ENCODE measurements around the gene OMD. TPM values are rescaled to one million over a fixed set of nuclear protein-coding genes. Genes with fewer than 3 reads are reported as not detected.
A peak's percentile ranks its signal among the peaks of the same experiment; 100 is the strongest.

Gene OMD
- total and polyA plus RNA-seq, 4 donors = 1.4 to 133 (median 49.1) TPM

GRCh38 chr9:92440751-92441046 lies 16.4 kb upstream of the OMD start:
- WGBS (ENCODE audit: insufficient coverage) = no CpG with 5 or more reads among the region's 6 CpGs
- no peak overlapping the region for H3K4me3 ChIP-seq (ENCODE audit: low read depth, low read length)
- H3K9me3 ChIP-seq (ENCODE audit: control insufficient read depth, insufficient read depth, low read length) = no peaks in the 10 kb centered on the region
- no peaks in the 10 kb centered on the region for H3K36me3 ChIP-seq (ENCODE audit: control insufficient read depth, insufficient read depth, low read length)
- DNase-seq (ENCODE audit: low read depth in 4 of 6, low spot score in 6 of 6) = no peak
- H3K27me3 ChIP-seq (ENCODE audit: control insufficient read depth, insufficient read depth, low read length) = no peaks in the 10 kb centered on the region
- H3K27ac ChIP-seq (ENCODE audit: low read depth, low read length) = no peak overlapping the region
- no peaks in the 10 kb centered on the region for H3K4me1 ChIP-seq (ENCODE audit: control insufficient read depth, insufficient read depth, low read length)

GRCh38 chr9:92439921-92440750 lies 15.9 kb upstream of the OMD start:
- H3K4me3 ChIP-seq (ENCODE audit: low read depth, low read length) = no peak overlapping the region
- no peaks in the 10 kb centered on the region for H3K4me1 ChIP-seq (ENCODE audit: control insufficient read depth, insufficient read depth, low read length)
- H3K27ac ChIP-seq (ENCODE audit: low read depth, low read length) = no peak overlapping the region
- no peaks in the 10 kb centered on the region for H3K27me3 ChIP-seq (ENCODE audit: control insufficient read depth, insufficient read depth, low read length)
- DNase-seq (ENCODE audit: low read depth in 4 of 6, low spot score in 6 of 6) = no peak
- H3K36me3 ChIP-seq (ENCODE audit: control insufficient read depth, insufficient read depth, low read length) = no peaks in the 10 kb centered on the region
- no peaks in the 10 kb centered on the region for H3K9me3 ChIP-seq (ENCODE audit: control insufficient read depth, insufficient read depth, low read length)
- WGBS (ENCODE audit: insufficient coverage) = 86% methylated on average over 1 of the region's 5 CpGs

GRCh38 chr9:92438900-92439526 lies 14.7 kb upstream of the OMD start:
- Histone ChIP-seq H3K27me3 (ENCODE audit: control insufficient read depth, insufficient read depth, low read length) (no peaks in the 10 kb centered on the region), H3K9me3 (ENCODE audit: control insufficient read depth, insufficient read depth, low read length) (no peaks in the 10 kb centered on the region), H3K36me3 (ENCODE audit: control insufficient read depth, insufficient read depth, low read length) (no peaks in the 10 kb centered on the region), H3K4me1 (ENCODE audit: control insufficient read depth, insufficient read depth, low read length) (no peaks in the 10 kb centered on the region), H3K4me3 (ENCODE audit: low read depth, low read length) (no peak overlapping the region), H3K27ac (ENCODE audit: low read depth, low read length) (no peak overlapping the region)
- WGBS (ENCODE audit: insufficient coverage) = no CpG with 5 or more reads among the region's 5 CpGs
- DNase-seq (ENCODE audit: low read depth in 4 of 6, low spot score in 6 of 6) = no peak

GRCh38 chr9:92435263-92435662 lies 11.0 kb upstream of the OMD start:
- no peaks in the 10 kb centered on the region for H3K4me1 ChIP-seq (ENCODE audit: control insufficient read depth, insufficient read depth, low read length)
- H3K27me3 ChIP-seq (ENCODE audit: control insufficient read depth, insufficient read depth, low read length) = no peaks in the 10 kb centered on the region
- no peak overlapping the region for H3K4me3 ChIP-seq (ENCODE audit: low read depth, low read length)
- DNase-seq (ENCODE audit: low read depth in 4 of 6, low spot score in 6 of 6) = no peak
- no peak overlapping the region for H3K27ac ChIP-seq (ENCODE audit: low read depth, low read length)
- WGBS (ENCODE audit: insufficient coverage) = no CpG with 5 or more reads among the region's 1 CpG
- H3K9me3 ChIP-seq (ENCODE audit: control insufficient read depth, insufficient read depth, low read length) = no peaks in the 10 kb centered on the region
- no peaks in the 10 kb centered on the region for H3K36me3 ChIP-seq (ENCODE audit: control insufficient read depth, insufficient read depth, low read length)

GRCh38 chr9:92432972-92433548 lies 8.8 kb upstream of the OMD start:
- DNase-seq (ENCODE audit: low read depth in 4 of 6, low spot score in 6 of 6) = no peak
- WGBS (ENCODE audit: insufficient coverage) = no CpG with 5 or more reads among the region's 5 CpGs
- H3K36me3 ChIP-seq (ENCODE audit: control insufficient read depth, insufficient read depth, low read length) = no peaks in the 10 kb centered on the region
- no peak overlapping the region for H3K4me3 ChIP-seq (ENCODE audit: low read depth, low read length)
- H3K27me3 ChIP-seq (ENCODE audit: control insufficient read depth, insufficient read depth, low read length) = no peaks in the 10 kb centered on the region
- H3K4me1 ChIP-seq (ENCODE audit: control insufficient read depth, insufficient read depth, low read length) = no peaks in the 10 kb centered on the region
- H3K27ac ChIP-seq (ENCODE audit: low read depth, low read length) = peak overlapping the region; percentile 10
- H3K9me3 ChIP-seq (ENCODE audit: control insufficient read depth, insufficient read depth, low read length) = no peaks in the 10 kb centered on the region

GRCh38 chr9:92432350-92432749 lies 8.1 kb upstream of the OMD start:
- Histone ChIP-seq H3K27me3 (ENCODE audit: control insufficient read depth, insufficient read depth, low read length) (no peaks in the 10 kb centered on the region), H3K27ac (ENCODE audit: low read depth, low read length) (no peak overlapping the region), H3K9me3 (ENCODE audit: control insufficient read depth, insufficient read depth, low read length) (no peaks in the 10 kb centered on the region), H3K4me3 (ENCODE audit: low read depth, low read length) (no peak overlapping the region), H3K4me1 (ENCODE audit: control insufficient read depth, insufficient read depth, low read length) (no peaks in the 10 kb centered on the region), H3K36me3 (ENCODE audit: control insufficient read depth, insufficient read depth, low read length) (no peaks in the 10 kb centered on the region)
- DNase-seq (ENCODE audit: low read depth in 4 of 6, low spot score in 6 of 6) = peak in 2 of 6 donors; percentile 16 to 27
- WGBS (ENCODE audit: insufficient coverage) = no CpG with 5 or more reads among the region's 5 CpGs

- H3K27me3 ChIP-seq (ENCODE audit: control insufficient read depth, insufficient read depth, low read length) = no peaks in the 10 kb centered on the region
- H3K27ac ChIP-seq (ENCODE audit: low read depth, low read length) = no peak overlapping the region
- H3K36me3 ChIP-seq (ENCODE audit: control insufficient read depth, insufficient read depth, low read length) = no peaks in the 10 kb centered on the region
- no peaks in the 10 kb centered on the region for H3K4me1 ChIP-seq (ENCODE audit: control insufficient read depth, insufficient read depth, low read length)
- H3K4me3 ChIP-seq (ENCODE audit: low read depth, low read length) = no peak overlapping the region
- DNase-seq (ENCODE audit: low read depth in 4 of 6, low spot score in 6 of 6) = no peak
- H3K9me3 ChIP-seq (ENCODE audit: control insufficient read depth, insufficient read depth, low read length) = no peaks in the 10 kb centered on the region
- no CpG with 5 or more reads among the region's 2 CpGs for WGBS (ENCODE audit: insufficient coverage)
These were observed 5.6 kb upstream of the OMD start for GRCh38 chr9:92429836-92430235.

GRCh38 chr9:92426501-92427145 lies 2.4 kb upstream of the OMD start:
- H3K27ac ChIP-seq (ENCODE audit: low read depth, low read length) = peak overlapping the region; percentile 77
- DNase-seq (ENCODE audit: low read depth in 4 of 6, low spot score in 6 of 6) = no peak
- 32% methylated on average over 4 of the region's 5 CpGs for WGBS (ENCODE audit: insufficient coverage)

GRCh38 chr9:92425474-92425873 lies 1.2 kb upstream of the OMD start:
- peak in 1 of 6 donors; percentile 50 for DNase-seq (ENCODE audit: low read depth in 4 of 6, low spot score in 6 of 6)
- Histone ChIP-seq H3K4me1 (ENCODE audit: control insufficient read depth, insufficient read depth, low read length) (no peaks in the 10 kb centered on the region), H3K27me3 (ENCODE audit: control insufficient read depth, insufficient read depth, low read length) (no peaks in the 10 kb centered on the region), H3K36me3 (ENCODE audit: control insufficient read depth, insufficient read depth, low read length) (no peaks in the 10 kb centered on the region), H3K9me3 (ENCODE audit: control insufficient read depth, insufficient read depth, low read length) (no peaks in the 10 kb centered on the region), H3K4me3 (ENCODE audit: low read depth, low read length) (no peak overlapping the region), H3K27ac (ENCODE audit: low read depth, low read length) (peak overlapping the region; percentile 77)
- WGBS (ENCODE audit: insufficient coverage) = no CpG with 5 or more reads among the region's 2 CpGs

More at GRCh38 chr9:92426501-92427145, 2.4 kb upstream of the OMD start:
- Histone ChIP-seq H3K4me3 (ENCODE audit: low read depth, low read length) (no peak overlapping the region), H3K9me3 (ENCODE audit: control insufficient read depth, insufficient read depth, low read length) (no peaks in the 10 kb centered on the region), H3K4me1 (ENCODE audit: control insufficient read depth, insufficient read depth, low read length) (no peaks in the 10 kb centered on the region), H3K27me3 (ENCODE audit: control insufficient read depth, insufficient read depth, low read length) (no peaks in the 10 kb centered on the region), H3K36me3 (ENCODE audit: control insufficient read depth, insufficient read depth, low read length) (no peaks in the 10 kb centered on the region)
